ENCODE data around the gene CHD3.
A peak's percentile ranks its signal among the peaks of the same experiment; 100 is the strongest.

CHD3 gene

DNA sequence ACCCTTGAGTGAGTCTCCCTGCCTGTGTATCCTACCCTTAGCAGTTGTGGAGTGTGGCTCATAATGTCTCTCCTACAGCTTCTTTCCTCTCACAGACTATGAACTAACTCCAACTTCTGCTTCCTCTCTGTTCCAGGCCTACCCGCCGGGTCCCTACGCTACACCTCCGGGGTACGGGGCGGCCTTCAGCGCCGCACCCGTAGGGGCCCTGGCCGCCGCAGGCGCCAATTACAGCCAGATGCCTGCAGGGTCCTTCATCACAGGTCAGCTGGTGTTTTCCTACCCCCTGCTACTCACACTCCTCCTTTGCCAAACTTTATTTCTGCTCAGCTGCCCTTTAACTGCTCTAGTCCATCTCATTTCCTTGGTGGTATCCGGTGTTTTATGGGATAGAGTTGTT, 22.1 kb downstream of the CHD3 start:
- DNase-seq (ENCODE audit: low spot score), result no peak
- TF ChIP-seq, protein P1, sequence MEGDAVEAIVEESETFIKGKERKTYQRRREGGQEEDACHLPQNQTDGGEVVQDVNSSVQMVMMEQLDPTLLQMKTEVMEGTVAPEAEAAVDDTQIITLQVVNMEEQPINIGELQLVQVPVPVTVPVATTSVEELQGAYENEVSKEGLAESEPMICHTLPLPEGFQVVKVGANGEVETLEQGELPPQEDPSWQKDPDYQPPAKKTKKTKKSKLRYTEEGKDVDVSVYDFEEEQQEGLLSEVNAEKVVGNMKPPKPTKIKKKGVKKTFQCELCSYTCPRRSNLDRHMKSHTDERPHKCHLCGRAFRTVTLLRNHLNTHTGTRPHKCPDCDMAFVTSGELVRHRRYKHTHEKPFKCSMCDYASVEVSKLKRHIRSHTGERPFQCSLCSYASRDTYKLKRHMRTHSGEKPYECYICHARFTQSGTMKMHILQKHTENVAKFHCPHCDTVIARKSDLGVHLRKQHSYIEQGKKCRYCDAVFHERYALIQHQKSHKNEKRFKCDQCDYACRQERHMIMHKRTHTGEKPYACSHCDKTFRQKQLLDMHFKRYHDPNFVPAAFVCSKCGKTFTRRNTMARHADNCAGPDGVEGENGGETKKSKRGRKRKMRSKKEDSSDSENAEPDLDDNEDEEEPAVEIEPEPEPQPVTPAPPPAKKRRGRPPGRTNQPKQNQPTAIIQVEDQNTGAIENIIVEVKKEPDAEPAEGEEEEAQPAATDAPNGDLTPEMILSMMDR (IDR thresholded peaks at IDR 0.05; ENCODE audit: extremely low read depth, insufficient read depth, missing control alignments), result no peak
- in situ Hi-C loops (cut with MboI; ENCODE audit: low pct_unique_long_range_greater_than_20kb, low sequenced_read_pairs, unreplicated experiment), result loop anchor here (10.0 kb wide), 1 partner anchor 74 kb away; no protein-coding TSS in a partner anchor

DNA sequence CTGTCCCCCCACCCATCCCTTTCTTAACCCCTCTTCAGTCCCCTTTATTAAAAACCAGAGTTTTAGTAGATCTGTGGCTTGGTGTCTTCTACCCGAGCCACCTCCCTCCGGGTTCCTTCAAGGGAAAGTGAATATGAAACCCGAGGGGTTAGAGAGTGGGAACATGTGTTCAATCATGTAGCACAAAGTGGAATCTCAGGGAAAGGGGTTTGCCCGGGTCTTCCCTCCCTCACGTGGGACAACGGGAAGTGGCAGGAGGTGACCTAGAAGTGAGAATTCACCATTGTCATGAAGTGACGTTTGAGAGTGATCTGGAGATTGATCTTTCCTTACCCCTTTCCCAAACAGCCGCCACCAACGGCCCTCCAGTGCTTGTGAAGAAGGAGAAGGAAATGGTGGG, 22.5 kb downstream of the CHD3 start:
- in situ Hi-C loops (cut with MboI; ENCODE audit: low pct_unique_long_range_greater_than_20kb, low sequenced_read_pairs, unreplicated experiment), result loop anchor here (10.0 kb wide), 1 partner anchor 74 kb away; no protein-coding TSS in a partner anchor
- DNase-seq (ENCODE audit: low spot score), result no peak
- TF ChIP-seq, protein P1 (IDR thresholded peaks at IDR 0.05; ENCODE audit: extremely low read depth, insufficient read depth, missing control alignments), result no peak

DNA sequence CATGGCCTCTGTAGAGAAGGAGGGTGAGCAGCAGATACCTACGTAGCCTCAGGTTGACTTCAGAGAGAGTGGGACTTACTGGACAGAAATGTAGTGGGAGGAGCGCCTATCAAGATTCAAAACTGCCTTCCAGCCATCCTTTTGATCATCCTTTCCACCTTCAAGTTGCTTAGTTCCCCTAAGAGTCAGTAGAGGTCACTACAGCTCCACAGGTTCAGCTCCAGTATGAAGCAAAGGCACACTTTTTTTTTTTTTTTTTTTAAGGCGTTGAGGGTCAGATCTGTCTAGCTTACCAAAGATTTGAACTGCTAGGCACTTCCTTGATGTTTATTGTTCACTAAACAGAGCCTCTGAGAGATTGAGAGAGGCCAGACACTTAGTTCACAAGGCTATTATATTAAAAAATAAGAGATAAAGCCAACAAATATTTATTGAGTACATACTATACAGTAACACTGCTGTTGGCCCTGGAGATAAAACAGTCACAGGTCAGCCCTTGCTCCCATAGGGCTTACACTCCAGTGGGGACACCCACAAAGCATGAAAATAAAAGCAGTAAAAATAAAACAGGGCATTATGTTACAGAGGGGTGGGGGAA, 24.4 kb downstream of the CHD3 start:
- peak; percentile 82 for DNase-seq (ENCODE audit: low spot score)
- in situ Hi-C loops (cut with MboI; ENCODE audit: low pct_unique_long_range_greater_than_20kb, low sequenced_read_pairs, unreplicated experiment), result loop anchor here (10.0 kb wide), 1 partner anchor 72 kb away; no protein-coding TSS in a partner anchor
- TF ChIP-seq, protein P1 (IDR thresholded peaks at IDR 0.05; ENCODE audit: extremely low read depth, insufficient read depth, missing control alignments), result peak; percentile 67

DNA sequence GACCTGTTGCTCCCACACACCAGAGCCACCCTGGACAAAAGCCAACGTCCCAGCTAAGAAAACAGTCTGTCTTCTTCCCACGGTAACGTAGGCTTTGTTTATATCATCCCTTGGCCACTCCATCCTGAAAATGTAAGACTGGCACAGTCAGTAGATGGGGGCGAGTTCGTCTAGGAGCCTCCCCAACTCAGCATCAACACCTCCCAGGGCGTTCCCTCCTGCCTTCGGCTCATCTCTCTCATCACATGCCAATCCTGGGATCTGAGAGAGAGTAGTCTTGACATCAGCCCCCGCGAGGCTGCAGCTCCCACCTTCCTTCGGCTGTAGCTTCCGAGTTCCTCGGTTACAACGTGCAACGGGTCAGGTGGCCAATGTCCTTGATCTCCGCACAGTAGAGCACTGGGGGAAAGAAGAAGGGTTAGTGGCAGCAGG, 26.6 kb downstream of the CHD3 start:
- in situ Hi-C loops (cut with MboI; ENCODE audit: low pct_unique_long_range_greater_than_20kb, low sequenced_read_pairs, unreplicated experiment), result loop anchor here (10.0 kb wide), 1 partner anchor 70 kb away; no protein-coding TSS in a partner anchor
- TF ChIP-seq, protein P1 (IDR thresholded peaks at IDR 0.05; ENCODE audit: extremely low read depth, insufficient read depth, missing control alignments), result no peak
- DNase-seq (ENCODE audit: low spot score), result no peak

DNA sequence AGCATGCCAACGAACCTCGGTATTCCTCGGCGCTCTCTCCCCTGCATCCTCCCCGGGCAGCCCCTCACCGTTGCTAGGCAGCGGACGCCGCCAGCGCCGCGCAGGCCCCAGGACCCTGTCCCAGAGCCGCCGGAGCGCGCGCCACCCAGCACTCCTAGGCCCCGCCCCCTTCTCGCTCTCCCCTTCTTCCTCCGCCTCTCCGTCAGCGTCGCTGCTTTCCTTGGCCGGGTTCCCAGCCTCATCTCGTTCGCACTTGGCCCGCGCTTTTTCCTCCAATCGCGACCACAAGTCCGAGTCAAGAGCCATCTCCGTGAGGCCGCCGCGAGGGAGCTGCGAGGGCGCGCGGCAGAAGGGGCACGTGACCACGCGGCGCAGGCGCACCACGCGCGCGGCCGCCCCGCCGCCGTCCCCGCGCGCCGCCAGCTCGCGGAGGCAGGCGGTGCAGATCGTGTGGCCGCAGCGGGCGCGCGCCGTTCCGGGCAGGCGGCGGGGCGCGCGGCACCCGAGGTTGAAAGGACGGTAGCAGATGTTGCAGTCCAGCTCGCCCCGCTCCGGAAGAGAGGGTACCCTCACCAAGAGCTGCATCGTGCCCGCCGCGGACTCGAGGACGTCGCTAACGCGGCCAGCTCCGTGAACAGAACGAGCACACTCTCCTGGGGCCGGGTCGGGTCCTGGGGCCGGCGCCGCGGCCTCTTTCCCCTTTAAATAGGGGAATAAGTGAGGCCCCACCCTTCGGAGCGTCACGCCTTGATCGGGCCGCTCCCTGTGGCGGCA, 27.2 kb downstream of the CHD3 start, which contains the start of gene RNF227:
Gene RNF227 (minus strand): TSS at position 679 of the 774 bp plus-strand sequence. CDS start 94 bp downstream, at position 585.
- in situ Hi-C loops (cut with MboI; ENCODE audit: low pct_unique_long_range_greater_than_20kb, low sequenced_read_pairs, unreplicated experiment), result loop anchor here (10.0 kb wide), 1 partner anchor 69 kb away; no protein-coding TSS in a partner anchor
- peak; percentile 89 for DNase-seq (ENCODE audit: low spot score)
- TF ChIP-seq, protein P1 (IDR thresholded peaks at IDR 0.05; ENCODE audit: extremely low read depth, insufficient read depth, missing control alignments), result no peak

DNA sequence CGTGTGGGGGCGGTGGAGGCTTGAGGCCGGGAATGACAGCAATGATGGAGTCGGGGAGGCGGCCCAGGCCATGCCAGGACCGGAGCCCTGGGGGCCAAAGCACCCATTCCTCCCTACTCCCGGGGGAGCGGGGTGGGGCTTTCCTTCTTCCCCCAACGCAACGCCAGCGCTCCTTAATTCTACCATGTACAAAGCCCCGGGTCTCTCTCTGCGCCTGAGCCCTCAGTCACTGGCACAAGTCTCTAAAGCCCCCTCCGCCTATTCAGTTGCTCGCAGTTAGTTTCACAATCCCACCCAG, 27.7 kb downstream of the CHD3 start:
- TF ChIP-seq, protein P1 (IDR thresholded peaks at IDR 0.05; ENCODE audit: extremely low read depth, insufficient read depth, missing control alignments), result no peak
- in situ Hi-C loops (cut with MboI; ENCODE audit: low pct_unique_long_range_greater_than_20kb, low sequenced_read_pairs, unreplicated experiment), result loop anchor here (10.0 kb wide), 1 partner anchor 68 kb away; no protein-coding TSS in a partner anchor
- DNase-seq (ENCODE audit: low spot score), result no peak
